Endothelial cell of umbilical vein (primary cell): ENCODE measurements around the gene HADH. TPM values are rescaled to one million over a fixed set of nuclear protein-coding genes. Genes with fewer than 3 reads are reported as not detected.
"Not testable (repeated sequence)": the region's sequence is repeated elsewhere in the genome, so short reads cannot be mapped to it uniquely, and the experiment has no call there.

Experiments used
- BruUV-seq: library from RNA; stranded (reverse); fragments of 400-500 nt; replicated peaks from 2 replicates; lab custom pipeline; 2021; lab: Mats Ljungman, UMichigan
- CTCF ChIA-PET: fragments of 300-600, 350-600 bp; sonication (Branson Sonifier 250); formaldehyde crosslinking; loops from one replicate; lab custom pipeline; 2021; ENCODE audit warnings: antibody characterized with exemption, inconsistent platforms; lab: Charles Lee
- POLR2A ChIA-PET: fragments of 300-600, 350-600 bp; sonication (Branson Sonifier 250); formaldehyde crosslinking; loops from one replicate; lab custom pipeline; 2021; ENCODE audit warnings: antibody characterized with exemption, inconsistent platforms; lab: Charles Lee
- DNase-seq: peaks from one replicate; pipeline ENCODE4 v3.0.0-alpha.2; 2011; ENCODE audit warnings: low read depth, low spot score
- FAIRE-seq: peaks from 2 replicates; lab custom pipeline; 2011; peaks lifted over from hg19 to GRCh38; lab: Jason Lieb, UNC
- H2AFZ ChIP-seq: 2 replicates; pipeline ENCODE4 v1.6.0; 2012; ENCODE audit warnings: low read depth, low read length, control low read depth, inconsistent platforms
- H3K27ac ChIP-seq: 2 replicates; pipeline ENCODE4 v1.5.1; 2011; ENCODE audit warnings: low read depth, mild to moderate bottlenecking, control low read depth, low read length, moderate library complexity; ENCODE audit not compliant: insufficient read depth
- H3K27me3 ChIP-seq, 2 experiments: 2 replicates each; pipeline versions ENCODE4 v1.6.0 to v1.6.1; 2011; ENCODE audit warnings: low read length in 2 of 2, mixed read lengths in 1 of 2; ENCODE audit not compliant: control insufficient read depth in 2 of 2, insufficient read depth in 2 of 2
- H3K36me3 ChIP-seq, 2 experiments: 2 replicates in 1 of 2; 3 replicates in 1 of 2; pipeline ENCODE4 v1.5.1; 2011; ENCODE audit warnings: low read length in 2 of 2, mild to moderate bottlenecking in 1 of 2, moderate library complexity in 1 of 2; ENCODE audit not compliant: control insufficient read depth in 2 of 2, insufficient read depth in 2 of 2; ENCODE audit errors: extremely low read depth in 1 of 2
- H3K4me1 ChIP-seq: 3 replicates; pipeline ENCODE4 v1.5.1; 2011; ENCODE audit warnings: mild to moderate bottlenecking, low read length; ENCODE audit not compliant: control insufficient read depth, insufficient read depth; ENCODE audit errors: extremely low read depth
- H3K4me2 ChIP-seq: 2 replicates; pipeline ENCODE4 v1.6.1; 2011; ENCODE audit warnings: low read length, control low read depth, mixed read lengths; ENCODE audit not compliant: insufficient read depth
- H3K4me3 ChIP-seq, 3 experiments: fragments of 200-600 bp in 1 of 3; sonication (generic), shearing (Covaris generic) in 1 of 3; replicated peaks in 1 of 3; 2 replicates each; pipeline ENCODE4 v1.5.1; 2011 to 2016; ENCODE audit warnings: control low read depth in 3 of 3, low read length in 3 of 3, mild to moderate bottlenecking in 2 of 3, inconsistent platforms in 1 of 3, low read depth in 1 of 3, moderate library complexity in 1 of 3; ENCODE audit not compliant: insufficient read depth in 1 of 3
- H3K79me2 ChIP-seq: 2 replicates; pipeline ENCODE4 v1.6.0; 2012; ENCODE audit warnings: low read length, inconsistent platforms; ENCODE audit not compliant: control insufficient read depth, insufficient read depth
- H3K9ac ChIP-seq: replicated peaks from 2 replicates; pipeline ENCODE3; 2011; ENCODE audit warnings: low read length, control low read depth; ENCODE audit not compliant: insufficient read depth; ENCODE audit errors: extremely low read depth
- H3K9me1 ChIP-seq: replicated peaks from 3 replicates; pipeline ENCODE4 v1.6.0; 2011; ENCODE audit warnings: mild to moderate bottlenecking, low read length; ENCODE audit not compliant: control insufficient read depth, insufficient read depth; ENCODE audit errors: extremely low read depth
- H3K9me3 ChIP-seq: replicated peaks from 2 replicates; pipeline ENCODE4 v1.5.1; 2012; ENCODE audit warnings: low read length, inconsistent platforms; ENCODE audit not compliant: control insufficient read depth, insufficient read depth
- H4K20me1 ChIP-seq: replicated peaks from 2 replicates; pipeline ENCODE3; 2011; ENCODE audit warnings: mild to moderate bottlenecking, low read length; ENCODE audit not compliant: control insufficient read depth, insufficient read depth; ENCODE audit errors: extremely low read depth
- MYC ChIP-seq: IDR thresholded peaks from one replicate; pipeline ENCODE4 v1.6.1; 2011; ENCODE audit warnings: mild to moderate bottlenecking, low read depth, low read length
- dilution Hi-C: fragments of 300-500 bp; cut with MboI; formaldehyde crosslinking; loops from one replicate; pipeline ENCODE4 v1.15.0; 2019; ENCODE audit warnings: low sequenced_read_pairs; ENCODE audit not compliant: extremely low pct_ligation_motif_present
- intact Hi-C: fragments of 100-400 bp; cut with micrococcal nuclease; formaldehyde crosslinking; loops from one replicate; pipeline ENCODE4 v1.10.0; 2022
- polyA plus RNA-seq, 4 experiments: library from polyadenylated mRNA; depleted of rRNA in 3 of 4; stranded (reverse) in 3 of 4; unstranded in 1 of 4; fragments of >200 nt; gene quantifications; 2 replicates each; pipeline versions ENCODE4 v1.2.1 to v1.2.3, GENCODE V29; 2011 to 2012; ENCODE audit warnings: missing spikeins in 1 of 4
- total RNA-seq: library from RNA; stranded (reverse); gene quantifications from 2 replicates; pipeline ENCODE4 v1.2.3, GENCODE V29; 2021

Gene HADH
- total and polyA plus RNA-seq, 2 donors (not counting 3 experiments of a cell fraction or from before 2014, with no cell fraction given): 19.2 to 20.3 TPM

DNA sequence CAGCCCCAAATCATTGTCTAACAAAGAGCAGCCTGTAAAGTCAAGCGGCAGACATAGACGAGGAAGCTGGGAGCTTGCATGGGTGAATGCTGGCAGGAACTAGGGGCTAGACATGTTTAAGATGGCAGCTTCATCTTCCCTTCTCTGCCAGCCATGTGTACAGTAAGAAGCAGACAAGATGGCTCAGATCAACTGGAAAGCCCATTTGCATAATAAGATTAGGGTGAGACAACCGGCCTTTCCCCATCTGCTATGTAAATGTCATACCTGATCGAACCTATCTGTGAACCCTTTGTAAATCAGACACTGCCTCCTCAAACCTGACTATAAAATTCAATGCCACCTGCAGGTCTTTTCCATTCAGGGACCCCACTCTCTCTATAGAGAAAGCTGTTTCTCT, 22.8 kb upstream of the HADH start:
- no peak for TF ChIP-seq MYC
- H3K36me3 ChIP-seq: no peaks in the 10 kb centered on the region
- dilution Hi-C loops (no loop called here), intact Hi-C loops (no loop called here)
- H3K79me2 ChIP-seq: no peaks in the 10 kb centered on the region
- no peaks in the 10 kb centered on the region for H4K20me1 ChIP-seq
- no peaks in the 10 kb centered on the region for H3K4me1 ChIP-seq
- no peaks in the 10 kb centered on the region for H3K9me3 ChIP-seq
- no peak overlapping the region for H3K27ac ChIP-seq
- no peak overlapping the region for H3K4me3 ChIP-seq
- ChIA-PET CTCF (no interaction called here), POLR2A (no interaction called here)
- DNase-seq (no peak), FAIRE-seq (no peak)
- no peak overlapping the region for H3K4me2 ChIP-seq
- H3K27me3 ChIP-seq: no peaks in the 10 kb centered on the region
- no TSS peak for BruUV-seq
- no peak overlapping the region for H2AFZ ChIP-seq
- no peak overlapping the region for H3K9ac ChIP-seq
- H3K9me1 ChIP-seq: no peaks in the 10 kb centered on the region

- H3K9ac ChIP-seq, H3K27me3 ChIP-seq, H3K36me3 ChIP-seq, intact Hi-C loops, POLR2A ChIA-PET, H3K79me2 ChIP-seq, FAIRE-seq, DNase-seq, H3K9me3 ChIP-seq, CTCF ChIA-PET, H3K4me3 ChIP-seq, dilution Hi-C loops, H4K20me1 ChIP-seq, H3K4me1 ChIP-seq, H2AFZ ChIP-seq, BruUV-seq, H3K9me1 ChIP-seq, H3K4me2 ChIP-seq, H3K27ac ChIP-seq: not testable (repeated sequence)
These were observed 22.2 kb upstream of the HADH start for GRCh38 chr4:107967519-107967918.

DNA sequence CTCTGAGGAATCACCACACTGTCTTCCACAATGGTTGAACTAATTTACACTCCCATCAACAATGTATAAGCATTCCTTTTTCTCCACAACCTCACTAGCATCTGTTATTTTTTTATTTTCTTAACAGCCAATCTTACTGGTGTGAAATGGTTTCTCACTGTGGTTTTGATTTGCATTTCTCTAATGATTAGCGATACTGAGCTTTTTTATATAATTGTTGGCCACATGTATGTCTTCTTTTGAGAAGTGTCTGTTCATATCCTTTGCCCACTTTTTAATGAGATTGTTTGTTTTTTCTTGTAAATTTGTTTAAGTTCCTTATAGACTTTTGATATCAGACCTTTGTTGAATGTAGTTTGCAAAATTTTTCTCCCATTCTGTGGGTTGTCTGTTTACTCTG, 21.8 kb upstream of the HADH start:
- H3K27me3 ChIP-seq, H3K9me1 ChIP-seq, intact Hi-C loops, H3K36me3 ChIP-seq, CTCF ChIA-PET, BruUV-seq, FAIRE-seq, H3K4me1 ChIP-seq, H3K9me3 ChIP-seq, POLR2A ChIA-PET, DNase-seq, H3K9ac ChIP-seq, dilution Hi-C loops, H3K4me3 ChIP-seq, H3K27ac ChIP-seq, H4K20me1 ChIP-seq, H2AFZ ChIP-seq, H3K79me2 ChIP-seq, H3K4me2 ChIP-seq: not testable (repeated sequence)
